ENCODE measurements around the gene OR2Z1. TPM values are rescaled to one million over a fixed set of nuclear protein-coding genes. Genes with fewer than 3 reads are reported as not detected.
"Not testable (repeated sequence)": the region's sequence is repeated elsewhere in the genome, so short reads cannot be mapped to it uniquely, and the experiment has no call there.

The OR2Z1 gene
- total RNA-seq, 1 donor from 2014 or later, result not detected

DNA sequence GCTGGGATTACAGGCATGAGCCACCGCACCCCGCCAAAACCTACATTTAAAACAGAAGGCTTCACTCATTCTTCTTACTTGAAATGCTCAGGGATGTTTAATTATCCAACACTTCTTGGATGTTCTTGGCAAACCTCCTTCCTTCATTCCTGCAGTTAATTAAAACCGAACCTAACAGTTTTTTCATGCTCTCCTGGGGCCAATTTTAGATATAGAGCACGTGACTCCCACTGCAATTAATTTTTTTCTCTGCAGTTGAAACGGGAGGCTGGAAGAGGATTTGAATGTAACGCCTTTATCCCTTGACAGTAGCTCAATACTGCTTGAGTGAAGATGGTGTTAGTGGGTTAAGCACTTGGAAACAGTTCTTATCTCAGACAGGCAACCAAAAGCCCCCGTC, 18.2 kb upstream of the OR2Z1 start:
- Histone ChIP-seq H3K9me3 (no peaks in the 10 kb centered on the region), H3K4me1 (no peaks in the 10 kb centered on the region), H3K27me3 (no peaks in the 10 kb centered on the region), H3K27ac (no peak overlapping the region), H3K36me3 (no peaks in the 10 kb centered on the region), H3K4me3 (no peak overlapping the region)
- no peak for DNase-seq (ENCODE audit: extremely low spot score in 2 of 2)
- intact Hi-C loops (cut with DNase I), result no loop called here
- TF ChIP-seq POLR2A (IDR thresholded peaks at IDR 0.05) (no peak), POLR2AphosphoS5 (IDR thresholded peaks at IDR 0.05; ENCODE audit: insufficient read depth in 1 of 2, low read depth in 1 of 2) (no peak)
- TF ChIP-seq, protein P1, sequence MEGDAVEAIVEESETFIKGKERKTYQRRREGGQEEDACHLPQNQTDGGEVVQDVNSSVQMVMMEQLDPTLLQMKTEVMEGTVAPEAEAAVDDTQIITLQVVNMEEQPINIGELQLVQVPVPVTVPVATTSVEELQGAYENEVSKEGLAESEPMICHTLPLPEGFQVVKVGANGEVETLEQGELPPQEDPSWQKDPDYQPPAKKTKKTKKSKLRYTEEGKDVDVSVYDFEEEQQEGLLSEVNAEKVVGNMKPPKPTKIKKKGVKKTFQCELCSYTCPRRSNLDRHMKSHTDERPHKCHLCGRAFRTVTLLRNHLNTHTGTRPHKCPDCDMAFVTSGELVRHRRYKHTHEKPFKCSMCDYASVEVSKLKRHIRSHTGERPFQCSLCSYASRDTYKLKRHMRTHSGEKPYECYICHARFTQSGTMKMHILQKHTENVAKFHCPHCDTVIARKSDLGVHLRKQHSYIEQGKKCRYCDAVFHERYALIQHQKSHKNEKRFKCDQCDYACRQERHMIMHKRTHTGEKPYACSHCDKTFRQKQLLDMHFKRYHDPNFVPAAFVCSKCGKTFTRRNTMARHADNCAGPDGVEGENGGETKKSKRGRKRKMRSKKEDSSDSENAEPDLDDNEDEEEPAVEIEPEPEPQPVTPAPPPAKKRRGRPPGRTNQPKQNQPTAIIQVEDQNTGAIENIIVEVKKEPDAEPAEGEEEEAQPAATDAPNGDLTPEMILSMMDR (IDR thresholded peaks at IDR 0.05), result no peak

DNA sequence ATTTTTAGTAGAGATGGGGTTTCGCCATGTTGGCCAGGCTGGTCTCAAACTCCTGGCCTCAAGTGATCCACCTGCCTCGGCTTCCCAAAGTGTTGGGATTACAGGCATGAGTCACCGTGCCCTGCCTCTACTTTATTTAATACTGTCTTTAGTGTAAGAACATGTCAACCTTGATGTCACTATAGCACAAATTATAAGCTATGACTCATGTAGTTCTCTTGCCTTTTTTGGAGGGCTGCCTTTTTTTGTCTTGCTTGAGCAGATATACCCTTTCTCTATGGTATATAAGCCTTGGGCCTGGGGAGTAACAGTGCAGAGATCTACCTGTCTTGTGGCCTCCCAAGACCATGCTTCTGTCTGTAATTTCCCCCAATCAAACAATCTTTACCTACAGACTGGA, 16.1 kb upstream of the OR2Z1 start:
- intact Hi-C loops (cut with DNase I), result not testable (repeated sequence)

DNA sequence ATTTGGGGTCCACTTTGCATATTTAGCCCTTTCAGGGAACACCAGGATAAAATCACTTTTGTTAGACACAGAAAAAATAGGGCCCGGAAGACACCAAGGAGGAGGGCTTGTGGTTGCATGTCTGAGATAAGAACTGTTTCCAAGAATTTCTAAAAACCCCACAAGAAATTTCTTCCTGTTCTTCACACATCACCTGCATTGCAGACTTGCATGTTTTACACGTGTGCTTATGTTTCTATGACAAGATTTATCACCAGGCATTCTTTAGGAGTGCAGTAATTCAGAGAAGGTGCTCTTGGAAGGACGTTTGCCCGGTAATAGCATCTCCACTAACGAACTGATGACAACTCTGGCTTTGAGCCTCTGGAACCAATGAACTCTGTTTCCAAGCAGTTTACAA, 15.7 kb upstream of the OR2Z1 start:
- Histone ChIP-seq H3K27ac (no peak overlapping the region), H3K4me3 (no peak overlapping the region), H3K36me3 (no peaks in the 10 kb centered on the region), H3K4me1 (no peaks in the 10 kb centered on the region), H3K27me3 (no peaks in the 10 kb centered on the region), H3K9me3 (no peaks in the 10 kb centered on the region)
- peak in 1 of 2 donors; percentile 14 for DNase-seq (ENCODE audit: extremely low spot score in 2 of 2)
- TF ChIP-seq POLR2A (IDR thresholded peaks at IDR 0.05) (no peak), POLR2AphosphoS5 (IDR thresholded peaks at IDR 0.05; ENCODE audit: insufficient read depth in 1 of 2, low read depth in 1 of 2) (no peak)
- TF ChIP-seq, protein P1 (IDR thresholded peaks at IDR 0.05), result no peak
- intact Hi-C loops (cut with DNase I), result no loop called here

More for the DNA sequence above, 16.1 kb upstream of the OR2Z1 start:
- not testable (repeated sequence) for H3K27me3 ChIP-seq, H3K27ac ChIP-seq, H3K4me3 ChIP-seq, H3K9me3 ChIP-seq, H3K36me3 ChIP-seq, H3K4me1 ChIP-seq
- DNase-seq (ENCODE audit: extremely low spot score in 2 of 2), result peak in 1 of 2 donors; percentile 28

DNA sequence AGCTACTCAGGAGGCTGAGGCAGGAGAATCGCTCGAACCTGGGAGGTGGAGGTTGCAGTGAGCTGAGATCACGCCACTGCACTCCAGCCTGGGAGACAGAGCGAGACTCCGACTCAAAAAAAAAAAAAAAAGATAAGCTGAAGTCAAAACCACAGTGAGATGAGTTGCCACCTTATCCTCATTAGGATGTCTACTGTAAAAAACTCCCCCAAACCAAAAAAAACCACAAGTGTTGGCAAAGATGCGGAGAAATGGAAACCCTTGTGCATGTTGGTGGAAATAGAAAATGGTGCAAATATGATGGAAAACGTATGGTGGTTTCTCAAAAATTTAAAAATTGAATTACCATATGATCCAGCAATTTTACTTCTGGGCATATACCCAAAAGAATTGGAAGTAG, 11.1 kb upstream of the OR2Z1 start:
- H3K36me3 ChIP-seq; DNase-seq (ENCODE audit: extremely low spot score in 2 of 2); H3K4me3 ChIP-seq; H3K27ac ChIP-seq; H3K4me1 ChIP-seq; intact Hi-C loops (cut with DNase I); H3K27me3 ChIP-seq; H3K9me3 ChIP-seq: not testable (repeated sequence)

DNA sequence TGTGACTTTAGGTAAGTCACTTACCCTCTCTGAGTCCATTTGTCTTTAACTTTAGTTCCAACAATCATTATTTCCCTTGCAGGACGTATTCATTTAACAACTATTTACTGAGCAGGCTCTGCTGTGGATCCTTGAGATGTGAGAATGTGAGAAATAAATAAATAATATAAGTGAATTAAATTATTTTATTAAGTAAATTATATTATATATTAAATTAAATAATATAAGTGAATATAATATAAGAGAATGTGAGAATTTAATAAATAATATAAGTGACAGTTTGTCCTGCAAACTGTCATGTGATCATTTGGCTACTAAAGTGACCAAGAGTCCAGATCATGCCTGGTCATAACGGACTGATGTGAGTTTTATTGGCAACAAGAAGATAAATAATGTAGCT, 598 bp downstream of the OR2Z1 start:
- H3K4me1 ChIP-seq, result no peaks in the 10 kb centered on the region
- no peaks in the 10 kb centered on the region for H3K27me3 ChIP-seq
- no peak for DNase-seq (ENCODE audit: extremely low spot score in 2 of 2)
- TF ChIP-seq POLR2A (IDR thresholded peaks at IDR 0.05), result no peak
- TF ChIP-seq, protein P1 (IDR thresholded peaks at IDR 0.05), result no peak
- TF ChIP-seq POLR2AphosphoS5 (IDR thresholded peaks at IDR 0.05; ENCODE audit: insufficient read depth in 1 of 2, low read depth in 1 of 2), result no peak
- H3K36me3 ChIP-seq, result no peaks in the 10 kb centered on the region
- H3K9me3 ChIP-seq, result no peaks in the 10 kb centered on the region
- H3K27ac ChIP-seq, result no peak overlapping the region
- no peak overlapping the region for H3K4me3 ChIP-seq
- intact Hi-C loops (cut with DNase I), result no loop called here

DNA sequence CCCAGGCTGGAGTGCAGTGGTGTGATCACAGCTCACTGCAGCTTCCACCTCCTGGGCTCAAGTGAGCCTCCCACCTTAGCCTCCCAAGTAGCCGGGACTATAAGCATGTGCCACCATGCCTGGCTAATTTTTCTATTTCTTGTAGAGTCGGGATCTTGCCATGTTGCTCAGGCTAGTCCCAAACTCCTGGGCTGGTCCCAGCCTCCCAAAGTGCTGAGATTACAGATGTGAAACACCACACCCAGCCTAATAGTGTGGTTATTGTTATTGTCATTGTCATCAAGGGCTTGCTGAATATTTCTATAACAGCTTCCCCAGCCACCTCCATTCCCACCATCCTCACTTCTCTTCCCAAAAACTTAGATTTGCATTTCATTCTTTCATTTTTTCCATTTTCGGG, 2.8 kb downstream of the OR2Z1 start:
- Histone ChIP-seq H3K4me3 (no peak overlapping the region), H3K9me3 (no peaks in the 10 kb centered on the region), H3K4me1 (no peaks in the 10 kb centered on the region), H3K36me3 (no peaks in the 10 kb centered on the region), H3K27ac (no peak overlapping the region), H3K27me3 (no peaks in the 10 kb centered on the region)
- DNase-seq (ENCODE audit: extremely low spot score in 2 of 2), result peak in 1 of 2 donors; percentile 52
- intact Hi-C loops (cut with DNase I), result no loop called here
- TF ChIP-seq, protein P1 (IDR thresholded peaks at IDR 0.05), result no peak
- TF ChIP-seq POLR2AphosphoS5 (IDR thresholded peaks at IDR 0.05; ENCODE audit: insufficient read depth in 1 of 2, low read depth in 1 of 2) (no peak), POLR2A (IDR thresholded peaks at IDR 0.05) (no peak)

All from vagina (tissue), 2 donors.